WTC11 (cell line): Measurements from ENCODE around the gene CFAP90. TPM values are rescaled to one million over a fixed set of nuclear protein-coding genes. Genes with fewer than 3 reads are reported as not detected.

Experiments used
- ATAC-seq: fragments of 200-7000 bp; cut with Tn5 transposase; 2 replicates; pipeline ENCODE4 v1.10.0; 2021; ENCODE audit warnings: mild to moderate bottlenecking, moderate library complexity
- CTCF ChIA-PET: fragments of 300-600 bp; sonication (Branson Sonifier 250); formaldehyde crosslinking; loops from one replicate; lab custom pipeline; 2021; ENCODE audit warnings: antibody characterized with exemption; lab: Charles Lee
- POLR2A ChIA-PET: fragments of 350-600 bp; sonication (Branson Sonifier 250); formaldehyde crosslinking; loops from one replicate; lab custom pipeline; 2021; ENCODE audit warnings: antibody characterized with exemption; lab: Charles Lee
- DNase-seq: peaks from one replicate; pipeline ENCODE4 v3.0.0; 2021; ENCODE audit warnings: low spot score
- H3K27ac Mint-ChIP-seq: 2 replicates; pipeline ENCODE4 v1.8.0; 2021; ENCODE audit warnings: mixed read lengths
- H3K27me3 Mint-ChIP-seq: 2 replicates; pipeline ENCODE4 v1.8.0; 2021; ENCODE audit warnings: low read depth, mild to moderate bottlenecking, moderate library complexity, mixed read lengths
- H3K36me3 Mint-ChIP-seq: 2 replicates; pipeline ENCODE4 v1.8.0; 2021; ENCODE audit warnings: mixed read lengths
- H3K4me1 Mint-ChIP-seq: 2 replicates; pipeline ENCODE4 v1.8.0; 2022; ENCODE audit warnings: mixed read lengths
- H3K4me3 Mint-ChIP-seq: 2 replicates; pipeline ENCODE4 v1.8.0; 2021; ENCODE audit warnings: mild to moderate bottlenecking, moderate library complexity, mixed read lengths
- H3K9me3 Mint-ChIP-seq: 2 replicates; pipeline ENCODE4 v1.8.0; 2021; ENCODE audit warnings: mixed read lengths
- AFF4 ChIP-seq: sonication (generic); formaldehyde crosslinking; IDR thresholded peaks from 2 replicates; pipeline ENCODE4 v1.8.1; 2023; ENCODE audit warnings: mild to moderate bottlenecking, missing genetic modification reagents, borderline replicate concordance
- ARID4B ChIP-seq: sonication (generic); formaldehyde crosslinking; IDR thresholded peaks from 2 replicates; pipeline ENCODE4 v1.8.0; 2023; ENCODE audit warnings: missing genetic modification reagents, mild to moderate bottlenecking, borderline replicate concordance
- ATF1 ChIP-seq: sonication (generic); formaldehyde crosslinking; IDR thresholded peaks from 2 replicates; pipeline ENCODE4 v1.8.1; 2023; ENCODE audit warnings: mild to moderate bottlenecking, moderate library complexity, missing genetic modification reagents
- CBFB ChIP-seq: sonication (generic); formaldehyde crosslinking; IDR thresholded peaks from 2 replicates; pipeline ENCODE4 v1.8.1; 2022; ENCODE audit warnings: mild to moderate bottlenecking, low read depth, missing genetic modification reagents
- CREB1 ChIP-seq: sonication (generic); formaldehyde crosslinking; IDR thresholded peaks from 2 replicates; pipeline ENCODE4 v1.8.0; 2023; ENCODE audit warnings: mild to moderate bottlenecking, missing genetic modification reagents
- E2F5 ChIP-seq: sonication (generic); formaldehyde crosslinking; IDR thresholded peaks from 2 replicates; pipeline ENCODE4 v1.8.1; 2022; ENCODE audit warnings: mild to moderate bottlenecking, moderate library complexity, missing genetic modification reagents
- IRF1 ChIP-seq: sonication (generic); formaldehyde crosslinking; IDR thresholded peaks from 2 replicates; pipeline ENCODE4 v1.8.0; 2023; ENCODE audit warnings: missing genetic modification reagents
- NFE2L1 ChIP-seq: sonication (generic); formaldehyde crosslinking; IDR thresholded peaks from 2 replicates; pipeline ENCODE4 v1.8.1; 2023; ENCODE audit warnings: missing genetic modification reagents
- NR2C2 ChIP-seq: sonication (generic); formaldehyde crosslinking; IDR thresholded peaks from 2 replicates; pipeline ENCODE4 v1.8.0; 2022; ENCODE audit warnings: mild to moderate bottlenecking, missing genetic modification reagents
- RORB ChIP-seq: fragments of 250-450 bp; sonication (Bioruptor Pico); IDR thresholded peaks from 2 replicates; pipeline ENCODE4 v1.9.0; 2021; ENCODE audit warnings: mild to moderate bottlenecking
- SP1 ChIP-seq: sonication (generic); formaldehyde crosslinking; conservative IDR thresholded peaks from 2 replicates; pipeline ENCODE4 v1.8.1; 2022; ENCODE audit warnings: missing genetic modification reagents
- ZNF425 ChIP-seq: fragments of 250-450 bp; sonication (Bioruptor Pico); conservative IDR thresholded peaks from 2 replicates; pipeline ENCODE4 v1.9.0; 2021; ENCODE audit warnings: mild to moderate bottlenecking
- total RNA-seq: library from RNA; stranded (reverse); gene quantifications from 3 replicates; pipeline ENCODE4 v1.2.3, GENCODE V29; 2021
- TF ChIP-seq, protein P1 (sequence below): sonication (generic); formaldehyde crosslinking; IDR thresholded peaks from 2 replicates; pipeline ENCODE4 v1.8.1; 2023; ENCODE audit warnings: mild to moderate bottlenecking, missing genetic modification reagents, moderate library complexity

Gene CFAP90
- total RNA-seq, 1 experiment from 2014 or later: 0.33 TPM

DNA sequence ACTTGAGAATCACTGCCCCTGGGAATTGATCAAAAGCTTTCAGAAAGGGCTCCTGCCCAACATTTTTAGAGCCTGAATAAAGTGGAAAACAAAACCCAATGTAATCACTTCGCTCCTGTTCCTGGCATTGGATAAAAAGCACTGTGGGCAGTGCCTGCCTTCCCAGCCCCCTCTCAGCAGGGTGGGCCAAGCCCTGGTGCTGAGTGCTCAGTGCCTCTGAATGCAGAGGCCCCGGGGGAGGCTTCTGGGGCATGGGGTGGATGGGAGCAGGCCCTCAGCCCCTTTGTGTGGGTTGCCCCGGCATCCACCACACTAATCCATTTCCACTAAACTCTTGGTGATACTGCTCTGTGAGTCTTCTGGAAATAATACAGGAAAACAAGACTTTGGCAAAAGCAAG is 55.6 kb downstream of the CFAP90 start (continued):
- TF ChIP-seq ARID4B (CRISPR knock-in tag) (no peak), AFF4 (CRISPR knock-in tag) (no peak), NR2C2 (CRISPR knock-in tag) (no peak), SP1 (CRISPR knock-in tag) (no peak), RORB (CRISPR knock-in tag) (no peak), ATF1 (CRISPR knock-in tag) (no peak), CBFB (CRISPR knock-in tag) (no peak), E2F5 (CRISPR knock-in tag) (no peak)

DNA sequence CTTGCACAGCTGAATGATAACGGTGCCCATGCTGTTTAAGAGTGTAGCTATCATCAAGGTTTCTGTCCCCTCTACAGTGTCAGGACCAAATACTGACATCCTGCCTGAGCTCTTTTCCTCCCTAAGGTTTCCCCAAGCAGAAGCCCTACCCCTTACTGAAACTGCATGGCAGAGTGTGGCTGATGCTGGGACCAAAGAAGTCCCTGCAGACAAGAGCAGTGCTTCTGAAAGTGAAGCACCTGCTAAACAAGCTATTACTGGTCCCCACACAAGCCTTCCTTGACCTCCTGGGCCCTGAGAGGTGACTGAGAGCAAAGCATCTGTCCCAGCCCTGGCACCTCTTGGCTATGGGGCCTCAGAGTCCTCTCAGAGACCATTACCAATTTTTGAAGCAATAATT is 56.1 kb downstream of the CFAP90 start:
- TF ChIP-seq ZNF425 (CRISPR knock-in tag) (no peak), NFE2L1 (CRISPR knock-in tag) (no peak), IRF1 (CRISPR knock-in tag) (no peak), CREB1 (no peak)
- TF ChIP-seq, protein P1, sequence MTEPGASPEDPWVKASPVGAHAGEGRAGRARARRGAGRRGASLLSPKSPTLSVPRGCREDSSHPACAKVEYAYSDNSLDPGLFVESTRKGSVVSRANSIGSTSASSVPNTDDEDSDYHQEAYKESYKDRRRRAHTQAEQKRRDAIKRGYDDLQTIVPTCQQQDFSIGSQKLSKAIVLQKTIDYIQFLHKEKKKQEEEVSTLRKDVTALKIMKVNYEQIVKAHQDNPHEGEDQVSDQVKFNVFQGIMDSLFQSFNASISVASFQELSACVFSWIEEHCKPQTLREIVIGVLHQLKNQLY (CRISPR knock-in tag): no peak
- H3K27ac Mint-ChIP-seq: peak overlapping the region; percentile 61; the same call in 1 of the 2 replicates
- POLR2A ChIA-PET: no interaction called here
- CTCF ChIA-PET: interaction anchor here (1.2 kb wide), 1 partner anchor 40 kb away, joined by 4 read pairs; no protein-coding TSS in a partner anchor
- H3K27me3 Mint-ChIP-seq: no peaks in the 10 kb centered on the region
- H3K4me3 Mint-ChIP-seq: no peak overlapping the region
- H3K36me3 Mint-ChIP-seq: peaks cover 32% of the 10 kb centered on the region
- DNase-seq (no peak), ATAC-seq (no peak)
- H3K4me1 Mint-ChIP-seq: peaks cover 26% of the 10 kb centered on the region
- no peaks in the 10 kb centered on the region for H3K9me3 Mint-ChIP-seq
